Thoracic aorta (tissue), 2 donors: ENCODE results near the gene TRPM3. TPM values are rescaled to one million over a fixed set of nuclear protein-coding genes. Genes with fewer than 3 reads are reported as not detected.
A peak's percentile ranks its signal among the peaks of the same experiment; 100 is the strongest.

Source experiments
- ATAC-seq: fragments of 150-250 bp; one replicate; pipeline ENCODE4 v1.8.0; 2017; ENCODE audit warnings: low read depth; ENCODE audit not compliant: insufficient number of reproducible peaks, low FRiP score
- DNase-seq: peaks from one replicate; pipeline ENCODE4 v3.0.0-alpha.2; 2020; ENCODE audit warnings: low spot score
- H3K27ac ChIP-seq, 2 donors: fragments of 200-600 bp; sonication (generic); 1 replicate in 1 of 2; 2 replicates in 1 of 2; pipeline ENCODE4 v1.5.1; 2016; ENCODE audit warnings: mild to moderate bottlenecking in 2 of 2, moderate library complexity in 2 of 2
- H3K27me3 ChIP-seq: fragments of 200-600 bp; sonication (generic); replicated peaks from 2 replicates; pipeline ENCODE4 v1.6.0; 2016; ENCODE audit warnings: mild to moderate bottlenecking; ENCODE audit not compliant: insufficient read depth
- H3K36me3 ChIP-seq: fragments of 200-600 bp; sonication (generic); one replicate; pipeline ENCODE4 v1.5.1; 2016
- H3K4me1 ChIP-seq, 2 donors: fragments of 200-600 bp; sonication (generic); 1 replicate in 1 of 2; 2 replicates in 1 of 2; pipeline versions ENCODE4 v1.5.1 to v1.6.0; 2016; ENCODE audit warnings: low read depth in 2 of 2, mild to moderate bottlenecking in 1 of 2; ENCODE audit not compliant: control insufficient read depth in 1 of 2
- H3K4me3 ChIP-seq: fragments of 200-600 bp; sonication (generic); 2 replicates; pipeline ENCODE4 v1.5.1; 2016; ENCODE audit warnings: mild to moderate bottlenecking
- H3K9me3 ChIP-seq: fragments of 200-600 bp; sonication (generic); 2 replicates; pipeline ENCODE4 v1.5.1; 2016
- total RNA-seq, 2 donors: library from RNA; depleted of rRNA; stranded (reverse); fragments of >200 nt; gene quantifications; one replicate each; pipeline versions ENCODE4 v1.1.0 to v1.2.3, GENCODE V29; 2016
- TF ChIP-seq, protein P1 (sequence below): fragments of 200-600 bp; sonication (generic); IDR thresholded peaks from one replicate; pipeline ENCODE4 v1.5.1; 2019; ENCODE audit warnings: antibody characterized with exemption

Gene TRPM3
- total RNA-seq, 2 donors from 2014 or later = 2.1 to 5.0 TPM

DNA sequence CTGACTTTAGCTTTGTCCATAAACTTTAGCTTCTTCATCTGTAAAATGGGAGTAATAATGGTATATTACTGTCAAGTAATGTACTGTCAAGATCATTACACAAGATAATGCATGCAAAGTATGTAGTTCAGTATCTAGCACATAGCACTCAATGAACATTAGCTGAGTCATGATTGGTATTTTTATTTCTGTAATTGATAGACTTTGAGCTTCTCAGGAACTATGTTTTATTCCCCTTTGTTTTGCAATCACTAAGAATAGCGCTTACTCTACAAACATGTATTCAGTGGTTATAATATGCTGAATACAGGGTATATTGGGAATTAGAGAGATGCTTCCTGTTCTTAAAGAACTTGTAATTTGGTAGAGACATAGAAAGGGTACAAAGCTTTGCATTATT is 564.6 kb downstream of the TRPM3 start:
- H3K27ac ChIP-seq = no peak overlapping the region
- H3K36me3 ChIP-seq = no peaks in the 10 kb centered on the region
- no peak for DNase-seq
- no peaks in the 10 kb centered on the region for H3K27me3 ChIP-seq
- H3K4me3 ChIP-seq = no peak overlapping the region
- no peaks in the 10 kb centered on the region for H3K9me3 ChIP-seq
- TF ChIP-seq, protein P1, sequence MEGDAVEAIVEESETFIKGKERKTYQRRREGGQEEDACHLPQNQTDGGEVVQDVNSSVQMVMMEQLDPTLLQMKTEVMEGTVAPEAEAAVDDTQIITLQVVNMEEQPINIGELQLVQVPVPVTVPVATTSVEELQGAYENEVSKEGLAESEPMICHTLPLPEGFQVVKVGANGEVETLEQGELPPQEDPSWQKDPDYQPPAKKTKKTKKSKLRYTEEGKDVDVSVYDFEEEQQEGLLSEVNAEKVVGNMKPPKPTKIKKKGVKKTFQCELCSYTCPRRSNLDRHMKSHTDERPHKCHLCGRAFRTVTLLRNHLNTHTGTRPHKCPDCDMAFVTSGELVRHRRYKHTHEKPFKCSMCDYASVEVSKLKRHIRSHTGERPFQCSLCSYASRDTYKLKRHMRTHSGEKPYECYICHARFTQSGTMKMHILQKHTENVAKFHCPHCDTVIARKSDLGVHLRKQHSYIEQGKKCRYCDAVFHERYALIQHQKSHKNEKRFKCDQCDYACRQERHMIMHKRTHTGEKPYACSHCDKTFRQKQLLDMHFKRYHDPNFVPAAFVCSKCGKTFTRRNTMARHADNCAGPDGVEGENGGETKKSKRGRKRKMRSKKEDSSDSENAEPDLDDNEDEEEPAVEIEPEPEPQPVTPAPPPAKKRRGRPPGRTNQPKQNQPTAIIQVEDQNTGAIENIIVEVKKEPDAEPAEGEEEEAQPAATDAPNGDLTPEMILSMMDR = no peak
- H3K4me1 ChIP-seq = peaks cover 13 to 31% of the 10 kb centered on the region in 2 donors
- no peak for ATAC-seq

DNA sequence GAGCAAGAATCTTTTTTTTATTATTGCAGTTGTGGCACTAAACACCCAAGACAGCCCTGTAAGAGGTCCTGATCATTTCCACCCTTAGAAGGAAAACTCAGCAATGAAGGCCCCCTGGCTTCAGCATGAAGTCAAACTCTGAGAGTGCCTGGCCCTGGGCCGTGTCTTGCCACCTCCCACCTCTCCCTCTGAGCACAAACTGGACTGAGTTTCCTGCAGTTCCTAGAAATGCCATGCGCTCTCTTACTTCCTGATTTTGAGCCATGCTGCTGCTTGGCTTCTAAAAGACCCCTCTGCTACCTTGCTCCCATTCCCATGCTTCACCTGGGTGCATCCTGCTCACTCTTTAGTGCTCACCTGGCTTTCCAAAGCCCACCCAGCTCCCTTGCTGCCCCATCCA is 566.5 kb downstream of the TRPM3 start:
- TF ChIP-seq, protein P1 = no peak
- Histone ChIP-seq H3K4me3 (no peak overlapping the region), H3K9me3 (no peaks in the 10 kb centered on the region), H3K27me3 (no peaks in the 10 kb centered on the region), H3K36me3 (no peaks in the 10 kb centered on the region), H3K27ac (peak overlapping the region; percentile 9 to 42), H3K4me1 (peaks cover 13 to 31% of the 10 kb centered on the region in 2 donors)
- ATAC-seq = no peak
- no peak for DNase-seq

- H3K27me3 ChIP-seq = no peaks in the 10 kb centered on the region
- H3K9me3 ChIP-seq = no peaks in the 10 kb centered on the region
- no peak for DNase-seq
- no peaks in the 10 kb centered on the region for H3K36me3 ChIP-seq
- ATAC-seq = no peak
- H3K4me1 ChIP-seq = peaks cover 13 to 31% of the 10 kb centered on the region in 2 donors
- TF ChIP-seq, protein P1 = no peak
- H3K27ac ChIP-seq = peak overlapping the region; percentile 40 to 42
- H3K4me3 ChIP-seq = no peak overlapping the region
These were observed 567.4 kb downstream of the TRPM3 start for GRCh38 chr9:70553707-70554673.

DNA sequence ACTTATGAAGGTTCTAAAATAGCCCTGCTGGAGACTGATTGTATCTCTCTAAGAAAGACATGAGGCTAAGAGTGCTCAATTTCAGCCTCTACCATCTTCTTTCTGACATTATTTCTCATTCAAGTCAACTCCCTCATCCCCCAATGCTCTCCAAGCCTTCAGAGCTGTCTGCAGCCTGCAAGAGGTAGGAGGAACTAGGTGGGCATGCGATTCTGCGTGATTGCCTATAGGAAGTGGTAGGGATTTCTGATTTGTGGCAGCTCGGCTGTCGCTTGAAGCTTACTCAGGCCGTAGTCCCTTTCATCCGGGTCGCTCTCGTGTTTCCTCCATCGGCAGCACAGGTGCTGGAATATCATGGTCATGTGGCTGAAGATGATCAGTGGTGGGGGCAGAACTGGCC is 568.9 kb downstream of the TRPM3 start:
- no peak overlapping the region for H3K4me3 ChIP-seq
- H3K27ac ChIP-seq = no peak overlapping the region
- H3K27me3 ChIP-seq = no peaks in the 10 kb centered on the region
- no peaks in the 10 kb centered on the region for H3K36me3 ChIP-seq
- TF ChIP-seq, protein P1 = no peak
- no peak for DNase-seq
- H3K4me1 ChIP-seq = peaks cover 13 to 31% of the 10 kb centered on the region in 2 donors
- no peak for ATAC-seq
- no peaks in the 10 kb centered on the region for H3K9me3 ChIP-seq

GRCh38 chr9:70551801-70552200 is 569.6 kb downstream of the TRPM3 start:
- no peaks in the 10 kb centered on the region for H3K36me3 ChIP-seq
- no peaks in the 10 kb centered on the region for H3K9me3 ChIP-seq
- H3K4me1 ChIP-seq = peaks cover 13 to 31% of the 10 kb centered on the region in 2 donors
- no peak for ATAC-seq
- DNase-seq = no peak
- H3K27me3 ChIP-seq = no peaks in the 10 kb centered on the region
- TF ChIP-seq, protein P1 = no peak
- no peak overlapping the region for H3K27ac ChIP-seq
- H3K4me3 ChIP-seq = no peak overlapping the region
